ENCODE measurements around the gene SSX2B.
"Not testable (repeated sequence)": the region's sequence is repeated elsewhere in the genome, so short reads cannot be mapped to it uniquely, and the experiment has no call there.

SSX2B gene

GRCh38 chrX:52750952-52751351 is at the start of gene SSX2B:
Gene SSX2B, plus strand, starts transcription at chrX:52751252. Its CDS starts 1,429 bp downstream, at chrX:52752681.
- not testable (repeated sequence) for H3K9me3 Mint-ChIP-seq (ENCODE audit: low read depth); H3K36me3 Mint-ChIP-seq; H3K4me3 Mint-ChIP-seq; H3K27ac Mint-ChIP-seq; H3K27me3 Mint-ChIP-seq; H3K4me1 Mint-ChIP-seq (ENCODE audit: low read depth)

- H3K27me3 Mint-ChIP-seq; H3K4me3 Mint-ChIP-seq; H3K27ac Mint-ChIP-seq; H3K9me3 Mint-ChIP-seq (ENCODE audit: low read depth); H3K36me3 Mint-ChIP-seq; H3K4me1 Mint-ChIP-seq (ENCODE audit: low read depth): not testable (repeated sequence)
Observed at GRCh38 chrX:52707078-52707477, 44.0 kb upstream of the SSX2B start, which contains the start of gene SSX2. Gene SSX2, minus strand, starts transcription at chrX:52707178. Its CDS starts 1,429 bp downstream, at chrX:52705749.

GRCh38 chrX:52765983-52766382 is 14.9 kb downstream of the SSX2B start:
- H3K27me3 Mint-ChIP-seq; H3K27ac Mint-ChIP-seq; H3K4me3 Mint-ChIP-seq; H3K4me1 Mint-ChIP-seq (ENCODE audit: low read depth); H3K9me3 Mint-ChIP-seq (ENCODE audit: low read depth); H3K36me3 Mint-ChIP-seq: not testable (repeated sequence)

- H3K4me3 Mint-ChIP-seq; H3K4me1 Mint-ChIP-seq (ENCODE audit: low read depth); H3K27me3 Mint-ChIP-seq; H3K9me3 Mint-ChIP-seq (ENCODE audit: low read depth); H3K27ac Mint-ChIP-seq; H3K36me3 Mint-ChIP-seq: not testable (repeated sequence)
Observed at GRCh38 chrX:52773504-52773903, 22.5 kb downstream of the SSX2B start.

GRCh38 chrX:52797327-52797726 is 46.3 kb downstream of the SSX2B start, which contains the start of gene SPANXN5:
Gene SPANXN5, minus strand, starts transcription at chrX:52797427. Its CDS starts 79 bp downstream, at chrX:52797348.
- H3K4me1 Mint-ChIP-seq (ENCODE audit: low read depth); H3K36me3 Mint-ChIP-seq; H3K9me3 Mint-ChIP-seq (ENCODE audit: low read depth); H3K27ac Mint-ChIP-seq; H3K4me3 Mint-ChIP-seq; H3K27me3 Mint-ChIP-seq: not testable (repeated sequence)

GRCh38 chrX:52804876-52805275 is 53.8 kb downstream of the SSX2B start:
- not testable (repeated sequence) for H3K9me3 Mint-ChIP-seq (ENCODE audit: low read depth); H3K27me3 Mint-ChIP-seq; H3K36me3 Mint-ChIP-seq; H3K27ac Mint-ChIP-seq; H3K4me3 Mint-ChIP-seq; H3K4me1 Mint-ChIP-seq (ENCODE audit: low read depth)
